T-helper 2 cell treated with Interferon-gamma antibody and Interleukin-4, amounts not matched to agents 5 μg/mL and 100 μg/mL, for 36 hours (primary cell): ENCODE data around the gene CMA1.
"Not testable (repeated sequence)": the region's sequence is repeated elsewhere in the genome, so short reads cannot be mapped to it uniquely, and the experiment has no call there.

Experiments used
- DNase-seq: peaks from one replicate; pipeline ENCODE4 v3.0.0; 2021; ENCODE audit warnings: low spot score
- H3K27ac Mint-ChIP-seq: one replicate; pipeline ENCODE4 v1.8.0; 2021; ENCODE audit warnings: mild to moderate bottlenecking, mixed read lengths
- H3K27me3 Mint-ChIP-seq: one replicate; pipeline ENCODE4 v1.8.0; 2021; ENCODE audit warnings: low read depth, mixed read lengths
- H3K36me3 Mint-ChIP-seq: one replicate; pipeline ENCODE4 v1.8.0; 2021; ENCODE audit warnings: low read depth, mixed read lengths
- H3K4me1 Mint-ChIP-seq: one replicate; pipeline ENCODE4 v1.8.0; 2021; ENCODE audit warnings: low read depth, mixed read lengths
- H3K4me3 Mint-ChIP-seq: one replicate; pipeline ENCODE4 v1.8.0; 2022; ENCODE audit warnings: mild to moderate bottlenecking, moderate library complexity, mixed read lengths
- H3K9me3 Mint-ChIP-seq: one replicate; pipeline ENCODE4 v1.8.0; 2021; ENCODE audit warnings: mixed read lengths

Gene CMA1

DNA sequence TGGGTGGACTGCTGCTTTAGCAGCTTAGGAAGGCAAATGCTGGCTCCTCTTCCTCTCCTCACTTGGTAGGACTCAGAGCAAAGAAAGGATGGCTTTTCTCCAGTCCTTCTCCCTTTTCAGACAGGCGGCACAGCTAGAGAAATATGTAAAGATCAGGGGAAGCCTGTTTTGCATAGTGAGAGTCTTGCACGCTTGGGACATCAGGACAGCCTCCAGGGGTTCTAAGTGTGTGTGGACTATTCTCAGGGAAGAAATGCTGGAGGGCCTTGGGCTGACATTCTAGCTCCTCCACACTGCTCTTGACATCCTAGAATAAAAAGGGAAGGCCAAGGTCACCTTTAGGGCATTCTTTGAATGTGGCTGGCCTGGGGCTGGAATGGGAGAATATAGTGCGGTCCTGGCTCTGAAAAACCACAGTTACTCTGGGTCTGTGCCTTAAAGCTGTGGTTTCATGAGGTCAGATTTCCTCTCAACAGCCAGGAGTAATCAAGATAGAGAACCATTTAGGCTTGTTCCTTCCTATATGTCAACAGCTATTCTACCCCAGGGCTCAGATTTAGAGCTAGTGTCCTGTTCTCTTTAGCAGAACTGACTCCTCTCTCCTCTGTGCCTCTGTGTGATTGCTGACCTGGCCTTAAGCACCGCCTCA is 24.3 kb downstream of the CMA1 start:
- Mint-ChIP-seq H3K27ac (peak overlapping the region; percentile 55), H3K27me3 (no peaks in the 10 kb centered on the region), H3K36me3 (no peaks in the 10 kb centered on the region), H3K9me3 (no peaks in the 10 kb centered on the region), H3K4me1 (peaks cover 17% of the 10 kb centered on the region), H3K4me3 (peak overlapping the region; percentile 52)
- DNase-seq = no peak

DNA sequence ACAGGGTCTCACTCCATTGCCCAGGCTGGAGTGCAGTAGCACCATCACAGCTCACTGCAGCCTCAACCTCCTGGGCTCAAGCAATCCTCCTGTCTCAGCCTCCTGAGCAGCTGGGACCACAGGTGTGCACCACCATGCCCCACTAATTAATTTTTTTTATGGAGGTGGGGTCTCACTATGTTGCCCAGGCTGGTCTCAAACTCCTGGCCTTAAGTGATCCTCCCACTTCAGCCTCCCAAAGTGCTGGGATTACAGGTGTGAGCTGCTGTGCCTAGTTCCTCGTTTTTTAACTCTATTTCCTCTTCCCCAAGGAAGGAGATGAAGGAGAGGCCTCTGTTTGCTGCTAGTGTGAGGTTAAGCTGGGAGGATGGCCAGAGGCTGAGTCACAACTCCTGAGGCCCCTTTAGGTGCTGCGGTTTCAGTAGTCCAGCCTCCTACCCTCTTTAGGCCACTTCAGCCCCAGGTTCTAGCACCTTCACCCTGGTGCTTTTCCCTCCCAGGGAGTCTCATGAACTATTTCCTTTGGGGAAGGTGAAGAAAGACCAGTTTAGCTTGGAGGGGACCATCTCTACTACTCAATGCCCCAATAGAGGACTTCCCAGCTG is 25.3 kb downstream of the CMA1 start:
- not testable (repeated sequence) for H3K27ac Mint-ChIP-seq, H3K27me3 Mint-ChIP-seq, DNase-seq, H3K36me3 Mint-ChIP-seq, H3K9me3 Mint-ChIP-seq, H3K4me3 Mint-ChIP-seq
- H3K4me1 Mint-ChIP-seq = peaks cover 17% of the 10 kb centered on the region

DNA sequence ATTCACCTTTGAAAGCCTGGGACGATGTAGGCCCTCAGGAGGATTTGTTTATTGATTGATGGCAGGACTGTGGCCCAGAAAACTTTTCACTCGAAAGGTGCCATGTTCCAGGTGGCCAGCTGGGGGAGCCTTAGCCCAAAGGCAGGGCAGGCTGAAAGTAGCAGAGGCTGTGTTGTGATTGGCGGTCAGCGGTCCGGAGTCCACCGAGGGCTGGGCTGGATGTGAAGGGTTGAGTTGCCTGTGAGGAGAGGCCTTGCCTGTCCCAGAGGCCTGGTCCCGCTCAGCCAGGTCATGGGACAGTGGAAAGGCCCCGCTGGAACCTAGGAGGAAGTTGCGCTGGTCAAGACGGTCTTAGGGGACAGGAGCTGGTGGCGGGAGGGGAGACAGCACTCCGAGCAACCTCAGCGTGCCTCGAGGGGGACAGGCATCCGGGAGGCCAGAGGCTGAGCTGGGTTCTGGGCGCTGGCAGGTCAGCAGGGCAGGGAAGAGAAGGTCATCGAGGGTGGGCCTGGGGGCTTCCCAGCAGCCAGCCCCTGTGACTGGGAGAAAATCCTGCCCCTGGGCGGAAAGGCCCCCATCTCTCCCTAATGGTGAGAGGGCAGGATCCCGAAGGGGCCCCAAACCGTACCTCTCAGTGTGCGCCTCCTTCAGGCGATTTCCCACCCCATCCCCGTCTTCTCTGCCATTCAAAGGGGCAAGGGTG is 26.3 kb downstream of the CMA1 start:
- H3K36me3 Mint-ChIP-seq = no peaks in the 10 kb centered on the region
- no peaks in the 10 kb centered on the region for H3K9me3 Mint-ChIP-seq
- DNase-seq = peak; percentile 43
- H3K27ac Mint-ChIP-seq = peak overlapping the region; percentile 39
- H3K4me3 Mint-ChIP-seq = peak overlapping the region; percentile 64
- no peaks in the 10 kb centered on the region for H3K27me3 Mint-ChIP-seq
- peaks cover 17% of the 10 kb centered on the region for H3K4me1 Mint-ChIP-seq

DNA sequence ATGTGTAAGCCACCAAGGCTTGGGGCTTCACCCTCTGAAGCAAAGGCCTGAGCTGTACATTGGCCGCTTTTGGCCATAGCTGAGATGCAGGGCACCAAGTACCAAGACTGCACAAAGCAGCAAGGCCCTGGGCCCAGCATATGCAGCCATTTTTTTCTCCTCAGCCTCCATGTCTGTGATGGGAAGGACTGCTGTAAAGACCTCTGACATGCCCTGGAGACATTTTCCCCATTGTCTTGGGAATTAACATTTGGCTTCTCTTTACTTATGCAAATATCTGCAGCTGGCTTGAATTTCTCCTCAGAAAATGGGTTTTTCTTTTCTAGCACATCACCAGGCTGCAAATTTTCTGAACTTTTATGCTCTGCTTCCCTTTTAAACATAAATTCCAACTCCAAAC is 28.1 kb downstream of the CMA1 start:
- H3K27me3 Mint-ChIP-seq, H3K36me3 Mint-ChIP-seq, H3K27ac Mint-ChIP-seq, H3K9me3 Mint-ChIP-seq, H3K4me3 Mint-ChIP-seq, DNase-seq: not testable (repeated sequence)
- peaks cover 17% of the 10 kb centered on the region for H3K4me1 Mint-ChIP-seq

DNA sequence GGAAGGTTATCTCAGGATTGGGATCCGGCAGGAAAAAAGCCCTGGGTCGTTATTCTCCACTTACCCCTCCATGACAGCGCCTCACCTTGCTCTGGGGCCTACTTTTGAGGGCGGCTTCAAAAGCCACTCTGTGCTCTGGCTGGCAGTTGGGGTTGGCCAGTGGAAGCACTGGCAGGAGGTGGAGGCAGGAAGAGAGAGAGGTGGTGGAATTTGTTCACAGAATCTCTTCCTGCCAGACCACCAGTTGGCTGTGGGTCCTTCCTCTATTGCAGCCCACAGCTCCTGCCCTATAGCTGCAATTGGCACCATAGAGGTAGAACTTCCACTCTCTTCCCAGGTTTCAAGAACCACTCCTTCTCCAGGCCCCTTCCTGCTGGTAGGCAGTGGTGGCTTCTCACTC is 32.8 kb downstream of the CMA1 start:
- H3K27ac Mint-ChIP-seq = no peak overlapping the region
- H3K4me1 Mint-ChIP-seq = no peaks in the 10 kb centered on the region
- no peak for DNase-seq
- no peaks in the 10 kb centered on the region for H3K27me3 Mint-ChIP-seq
- no peaks in the 10 kb centered on the region for H3K36me3 Mint-ChIP-seq
- H3K4me3 Mint-ChIP-seq = no peak overlapping the region
- no peaks in the 10 kb centered on the region for H3K9me3 Mint-ChIP-seq

DNA sequence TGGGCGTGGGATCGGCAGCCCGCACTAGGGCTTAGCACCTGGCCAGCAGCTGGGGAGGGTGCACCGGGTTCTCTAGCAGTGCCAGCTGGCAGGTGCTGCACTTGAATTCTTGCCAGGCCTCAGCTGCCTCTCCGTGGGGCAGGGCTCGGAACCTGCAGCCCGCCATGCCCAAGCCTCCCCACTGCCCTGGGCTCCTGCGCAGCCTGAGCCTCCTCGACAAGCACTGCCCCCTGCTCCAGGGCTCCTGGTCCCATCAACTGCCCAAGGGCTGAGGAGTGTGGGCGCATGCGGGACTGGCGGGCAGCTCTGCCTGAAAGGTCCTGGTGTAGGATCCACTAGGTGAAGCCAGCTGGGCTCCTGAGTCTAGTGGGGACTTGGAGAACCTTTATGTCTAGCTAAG is 34.9 kb downstream of the CMA1 start:
- no peak overlapping the region for H3K27ac Mint-ChIP-seq
- DNase-seq = no peak
- H3K4me1 Mint-ChIP-seq = no peaks in the 10 kb centered on the region
- H3K27me3 Mint-ChIP-seq = peaks cover 4% of the 10 kb centered on the region
- no peaks in the 10 kb centered on the region for H3K9me3 Mint-ChIP-seq
- H3K36me3 Mint-ChIP-seq = no peaks in the 10 kb centered on the region
- H3K4me3 Mint-ChIP-seq = no peak overlapping the region

DNA sequence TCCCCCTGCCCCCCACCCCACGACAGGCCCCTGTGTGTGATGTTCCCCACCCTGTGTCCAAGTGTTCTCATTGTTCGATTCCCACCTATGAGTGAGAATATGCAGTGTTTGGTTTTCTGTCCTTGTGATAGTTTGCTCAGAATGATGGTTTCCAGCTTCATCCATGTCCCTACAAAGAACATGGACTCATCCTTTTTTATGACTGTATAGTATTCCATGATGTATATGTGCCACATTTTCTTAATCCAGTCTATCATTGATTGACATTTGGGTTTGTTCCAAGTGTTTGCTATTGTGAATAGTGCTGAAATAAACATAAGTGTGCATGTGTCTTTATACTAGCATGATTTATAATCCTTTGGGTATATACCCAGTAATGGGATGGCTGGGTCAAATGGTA is 37.6 kb downstream of the CMA1 start:
- H3K9me3 Mint-ChIP-seq, H3K27ac Mint-ChIP-seq, H3K27me3 Mint-ChIP-seq, H3K4me1 Mint-ChIP-seq, H3K4me3 Mint-ChIP-seq, DNase-seq, H3K36me3 Mint-ChIP-seq: not testable (repeated sequence)

GRCh38 chr14:24465805-24466204 is 42.3 kb downstream of the CMA1 start:
- Mint-ChIP-seq H3K4me3 (no peak overlapping the region), H3K36me3 (no peaks in the 10 kb centered on the region), H3K4me1 (peaks cover 5% of the 10 kb centered on the region)

DNA sequence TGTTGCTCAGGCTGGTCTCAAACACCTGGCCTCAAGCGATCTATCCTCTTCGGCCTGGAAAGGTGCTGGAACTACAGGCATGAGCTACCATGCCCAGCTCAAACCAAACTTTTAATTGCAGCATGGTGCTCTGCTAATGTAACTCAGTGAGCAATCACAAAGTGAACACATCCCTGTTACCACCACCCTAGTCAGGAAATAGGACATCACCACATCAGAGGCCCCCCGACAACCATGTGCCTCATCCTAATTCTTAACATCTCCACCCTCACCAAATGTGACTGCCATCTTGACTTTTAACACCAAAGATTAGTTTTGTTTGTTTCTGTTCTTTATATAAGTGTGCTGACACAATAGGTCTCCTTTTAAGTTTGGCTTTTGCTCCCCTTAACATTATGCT is 42.7 kb downstream of the CMA1 start:
- H3K27ac Mint-ChIP-seq = no peak overlapping the region
- peaks cover 5% of the 10 kb centered on the region for H3K4me1 Mint-ChIP-seq
- H3K36me3 Mint-ChIP-seq = no peaks in the 10 kb centered on the region
- no peak overlapping the region for H3K4me3 Mint-ChIP-seq
- no peaks in the 10 kb centered on the region for H3K9me3 Mint-ChIP-seq
- peaks cover 4% of the 10 kb centered on the region for H3K27me3 Mint-ChIP-seq
- DNase-seq = no peak

More at GRCh38 chr14:24465805-24466204, 42.3 kb downstream of the CMA1 start:
- Mint-ChIP-seq H3K9me3 (no peaks in the 10 kb centered on the region), H3K27ac (no peak overlapping the region), H3K27me3 (peaks cover 4% of the 10 kb centered on the region)
- DNase-seq = no peak

GRCh38 chr14:24463884-24464785 is 43.9 kb downstream of the CMA1 start:
- Mint-ChIP-seq H3K27ac (peak overlapping the region; percentile 13), H3K27me3 (no peaks in the 10 kb centered on the region), H3K9me3 (no peaks in the 10 kb centered on the region), H3K4me3 (no peak overlapping the region), H3K36me3 (no peaks in the 10 kb centered on the region), H3K4me1 (peaks cover 5% of the 10 kb centered on the region)
- DNase-seq = no peak

GRCh38 chr14:24463017-24463883 is 44.8 kb downstream of the CMA1 start:
- H3K36me3 Mint-ChIP-seq = no peaks in the 10 kb centered on the region
- no peak overlapping the region for H3K27ac Mint-ChIP-seq
- no peak overlapping the region for H3K4me3 Mint-ChIP-seq
- no peaks in the 10 kb centered on the region for H3K27me3 Mint-ChIP-seq
- DNase-seq = no peak
- no peaks in the 10 kb centered on the region for H3K9me3 Mint-ChIP-seq
- peaks cover 5% of the 10 kb centered on the region for H3K4me1 Mint-ChIP-seq

- Mint-ChIP-seq H3K36me3 (no peaks in the 10 kb centered on the region), H3K27ac (no peak overlapping the region), H3K9me3 (no peaks in the 10 kb centered on the region), H3K4me3 (no peak overlapping the region), H3K27me3 (no peaks in the 10 kb centered on the region), H3K4me1 (peaks cover 9% of the 10 kb centered on the region)
- DNase-seq = no peak
Measured at GRCh38 chr14:24461336-24461735, 46.7 kb downstream of the CMA1 start.

DNA sequence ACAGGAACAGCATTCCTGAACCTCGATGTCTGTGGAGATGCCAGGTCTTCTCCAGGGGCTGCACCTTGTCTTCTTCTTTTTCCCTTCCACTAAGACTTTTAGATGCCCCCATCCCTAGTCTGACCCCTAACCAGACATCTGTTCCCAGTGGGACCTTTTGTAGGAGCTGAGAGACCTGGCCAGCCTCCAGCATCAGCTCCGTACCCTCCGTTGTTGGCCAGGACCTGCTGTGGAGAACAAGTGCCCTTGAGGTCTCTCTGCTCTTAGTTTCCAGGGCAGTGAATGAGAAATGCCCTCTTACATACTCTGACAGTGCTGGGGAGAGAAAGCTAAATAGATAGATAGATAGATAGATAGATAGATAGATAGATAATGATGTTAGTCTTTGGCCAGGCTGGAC is 48.7 kb downstream of the CMA1 start:
- H3K4me1 Mint-ChIP-seq = peaks cover 4% of the 10 kb centered on the region
- H3K36me3 Mint-ChIP-seq = peaks cover 2% of the 10 kb centered on the region
- DNase-seq = no peak
- no peak overlapping the region for H3K4me3 Mint-ChIP-seq
- peaks cover 5% of the 10 kb centered on the region for H3K9me3 Mint-ChIP-seq
- no peaks in the 10 kb centered on the region for H3K27me3 Mint-ChIP-seq
- no peak overlapping the region for H3K27ac Mint-ChIP-seq
